A549 (cell line): ENCODE results near the gene ALPK3.

Experiments used
- CTCF ChIP-seq: fragments of >200 bp; sonication (Bioruptor Twin); formaldehyde crosslinking; IDR thresholded peaks from 3 replicates; pipeline ENCODE4 v1.5.1; 2016
- MAFK ChIP-seq: fragments of 450-650 bp; IDR thresholded peaks from 2 replicates; pipeline ENCODE4 v1.6.1; 2014; ENCODE audit not compliant: partially characterized antibody
- POLR2A ChIP-seq: IDR thresholded peaks from 2 replicates; pipeline ENCODE4 v1.6.1; 2012; ENCODE audit warnings: mild to moderate bottlenecking, low read length
- USF2 ChIP-seq: fragments of 450-650 bp; IDR thresholded peaks from 2 replicates; pipeline ENCODE4 v1.6.1; 2014; ENCODE audit warnings: antibody characterized with exemption
- TF ChIP-seq, protein P1 (sequence below): IDR thresholded peaks from 2 replicates; pipeline ENCODE4 v1.6.1; 2012

DNA sequence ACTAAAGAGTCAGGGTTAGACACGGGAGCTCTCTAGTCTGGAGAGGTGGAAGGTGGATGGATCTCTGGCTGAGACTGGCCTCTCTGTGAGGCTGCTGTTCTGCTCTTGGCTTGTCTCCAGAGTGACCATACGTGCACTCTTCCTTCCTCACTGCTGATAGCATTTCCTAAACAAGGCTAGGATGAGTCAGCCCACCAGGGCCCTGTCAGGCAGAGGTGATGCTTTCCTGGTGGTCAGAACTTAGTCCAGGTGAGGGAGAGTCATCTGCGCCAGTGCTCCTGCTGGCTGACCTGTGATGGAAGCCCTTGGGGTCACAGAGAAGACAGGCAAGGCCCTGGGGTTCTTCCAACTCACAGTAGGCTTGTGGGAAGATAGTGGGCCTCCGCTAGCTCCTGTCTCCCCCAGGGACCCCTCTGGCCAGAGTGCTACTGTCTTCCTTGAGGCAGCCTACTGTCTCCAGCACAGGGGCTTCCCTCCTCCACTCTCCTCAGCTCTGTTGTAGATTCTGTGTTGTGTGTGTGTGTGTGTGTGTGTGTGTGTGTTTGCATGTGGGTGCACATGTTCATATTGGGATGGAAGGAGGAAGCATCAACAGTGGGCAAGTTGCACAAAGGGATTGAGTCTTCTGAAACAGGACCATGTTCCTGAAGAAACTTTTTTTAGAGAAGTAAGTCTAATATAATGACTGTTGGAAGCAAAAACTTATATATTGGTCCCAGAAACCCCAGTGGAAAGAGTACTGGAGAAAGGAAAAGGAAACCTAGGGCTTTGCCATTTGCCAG, 16.5 kb downstream of the ALPK3 start:
- TF ChIP-seq, protein P1, sequence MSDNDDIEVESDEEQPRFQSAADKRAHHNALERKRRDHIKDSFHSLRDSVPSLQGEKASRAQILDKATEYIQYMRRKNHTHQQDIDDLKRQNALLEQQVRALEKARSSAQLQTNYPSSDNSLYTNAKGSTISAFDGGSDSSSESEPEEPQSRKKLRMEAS: no peak
- TF ChIP-seq MAFK (no peak), CTCF (no peak), USF2 (no peak), POLR2A (no peak)
